ENCODE data around the gene ADA.

DNA sequence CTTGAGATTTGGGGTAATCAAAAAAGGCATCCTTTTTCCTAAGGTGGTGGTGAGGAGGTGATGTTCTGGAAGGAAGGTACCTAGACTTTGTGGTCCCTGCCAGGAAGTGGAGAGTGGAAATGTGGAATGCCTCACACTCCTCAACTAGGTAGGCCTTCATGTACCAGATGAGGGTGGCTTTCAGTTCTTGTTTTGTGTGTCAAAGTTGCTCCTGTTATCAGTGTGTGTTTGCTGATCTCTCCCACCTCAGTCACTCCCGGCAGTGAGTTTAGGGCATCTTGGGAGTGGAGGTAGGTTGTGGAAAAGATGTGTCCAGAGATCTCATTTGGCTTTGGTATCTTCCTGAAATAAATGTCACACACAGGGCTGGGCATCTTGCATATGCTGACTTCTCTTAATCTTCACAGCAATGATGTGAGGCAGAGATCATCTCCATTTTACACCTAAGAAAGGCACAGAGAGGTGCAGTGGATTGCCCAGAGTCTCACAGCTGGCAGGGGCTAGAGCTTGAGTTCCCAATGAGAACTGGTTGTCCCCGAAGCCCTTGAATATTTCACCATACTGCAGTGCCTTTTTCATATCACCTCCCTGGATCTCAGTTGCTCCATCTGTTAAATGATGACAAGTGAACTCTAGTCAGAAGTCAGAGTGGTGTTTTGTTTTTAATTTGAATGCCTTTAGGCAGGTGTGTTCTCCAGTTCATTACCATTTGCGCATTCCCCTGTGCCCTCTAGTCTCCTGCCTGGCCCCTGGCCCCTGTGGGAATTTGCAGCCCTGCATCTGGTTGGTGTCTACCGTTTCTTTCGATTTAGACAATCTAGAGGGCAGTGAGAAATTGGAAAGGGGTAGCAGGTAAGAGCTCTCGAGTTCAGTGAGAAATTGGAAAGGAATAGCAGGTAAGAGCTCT is 66.2 kb downstream of the ADA start:
- TF ChIP-seq, protein P1, sequence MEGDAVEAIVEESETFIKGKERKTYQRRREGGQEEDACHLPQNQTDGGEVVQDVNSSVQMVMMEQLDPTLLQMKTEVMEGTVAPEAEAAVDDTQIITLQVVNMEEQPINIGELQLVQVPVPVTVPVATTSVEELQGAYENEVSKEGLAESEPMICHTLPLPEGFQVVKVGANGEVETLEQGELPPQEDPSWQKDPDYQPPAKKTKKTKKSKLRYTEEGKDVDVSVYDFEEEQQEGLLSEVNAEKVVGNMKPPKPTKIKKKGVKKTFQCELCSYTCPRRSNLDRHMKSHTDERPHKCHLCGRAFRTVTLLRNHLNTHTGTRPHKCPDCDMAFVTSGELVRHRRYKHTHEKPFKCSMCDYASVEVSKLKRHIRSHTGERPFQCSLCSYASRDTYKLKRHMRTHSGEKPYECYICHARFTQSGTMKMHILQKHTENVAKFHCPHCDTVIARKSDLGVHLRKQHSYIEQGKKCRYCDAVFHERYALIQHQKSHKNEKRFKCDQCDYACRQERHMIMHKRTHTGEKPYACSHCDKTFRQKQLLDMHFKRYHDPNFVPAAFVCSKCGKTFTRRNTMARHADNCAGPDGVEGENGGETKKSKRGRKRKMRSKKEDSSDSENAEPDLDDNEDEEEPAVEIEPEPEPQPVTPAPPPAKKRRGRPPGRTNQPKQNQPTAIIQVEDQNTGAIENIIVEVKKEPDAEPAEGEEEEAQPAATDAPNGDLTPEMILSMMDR (conservative IDR thresholded peaks at IDR 0.05; ENCODE audit: low read depth, low read length), result no peak
- no peak for TF ChIP-seq EZH2phosphoT487 (IDR thresholded peaks at IDR 0.05; ENCODE audit: borderline replicate concordance, low read length)
